OCI-LY3 (cell line): ENCODE measurements around the gene MAGI2.

Source experiments
- H2AFZ ChIP-seq: fragments of 200-600, 300-600 bp; shearing (Covaris generic); 2 replicates; pipeline ENCODE4 v1.6.0; 2014; ENCODE audit warnings: antibody characterized with exemption, low read depth, low read length
- H3K27ac ChIP-seq: fragments of 200-600, 300-600 bp; sonication (generic); 2 replicates; pipeline ENCODE4 v1.5.1; 2014; ENCODE audit warnings: mild to moderate bottlenecking, low read length, moderate library complexity, mixed read lengths
- H3K27me3 ChIP-seq: fragments of 200-600, 300-600 bp; sonication (generic); 2 replicates; pipeline ENCODE4 v1.6.1; 2014; ENCODE audit warnings: low read depth, low read length, mixed read lengths
- H3K36me3 ChIP-seq: fragments of 200-600, 300-600 bp; sonication (generic); replicated peaks from 2 replicates; pipeline ENCODE3; 2014; ENCODE audit warnings: low read depth, low read length, mixed read lengths
- H3K4me1 ChIP-seq: fragments of 300-600, 200-600 bp; sonication (generic); 2 replicates; pipeline ENCODE4 v1.6.1; 2014; ENCODE audit warnings: low read length, mixed read lengths
- H3K4me2 ChIP-seq: fragments of 200-600, 300-600 bp; sonication (generic); 2 replicates; pipeline ENCODE4 v1.6.1; 2014; ENCODE audit warnings: low read length, mixed read lengths
- H3K4me3 ChIP-seq: fragments of 300-600, 200-600 bp; sonication (generic); 2 replicates; pipeline ENCODE4 v1.5.1; 2014; ENCODE audit warnings: antibody characterized with exemption, mild to moderate bottlenecking, low read length, moderate library complexity
- H3K79me2 ChIP-seq: fragments of 300-600, 200-600 bp; shearing (Covaris generic); 2 replicates; pipeline ENCODE4 v1.6.1; 2014; ENCODE audit warnings: mild to moderate bottlenecking, low read length, mixed read lengths
- H3K9ac ChIP-seq: fragments of 300-600, 200-600 bp; shearing (Covaris generic); 2 replicates; pipeline ENCODE4 v1.6.0; 2014; ENCODE audit warnings: mild to moderate bottlenecking, low read length, moderate library complexity
- H3K9me3 ChIP-seq: fragments of 200-600, 300-600 bp; shearing (Covaris generic); 2 replicates; pipeline ENCODE4 v1.6.1; 2014; ENCODE audit warnings: low read length, mixed read lengths; ENCODE audit not compliant: insufficient read depth
- H4K20me1 ChIP-seq: fragments of 200-600, 300-600 bp; sonication (generic); 2 replicates; pipeline ENCODE4 v1.6.1; 2016; ENCODE audit warnings: low read length, mixed read lengths; ENCODE audit not compliant: insufficient read depth
- EZH2phosphoT487 ChIP-seq: fragments of 200-600 bp; shearing (Covaris generic); IDR thresholded peaks from 2 replicates; pipeline ENCODE4 v1.6.1; 2018; ENCODE audit warnings: antibody characterized with exemption, mixed run types, low read depth
- TF ChIP-seq, protein P1 (sequence below): fragments of 200-600, 300-600 bp; sonication (generic); IDR thresholded peaks from 2 replicates; pipeline ENCODE4 v1.5.1; 2014; ENCODE audit warnings: antibody characterized with exemption, low read length, low read depth

The MAGI2 gene

DNA sequence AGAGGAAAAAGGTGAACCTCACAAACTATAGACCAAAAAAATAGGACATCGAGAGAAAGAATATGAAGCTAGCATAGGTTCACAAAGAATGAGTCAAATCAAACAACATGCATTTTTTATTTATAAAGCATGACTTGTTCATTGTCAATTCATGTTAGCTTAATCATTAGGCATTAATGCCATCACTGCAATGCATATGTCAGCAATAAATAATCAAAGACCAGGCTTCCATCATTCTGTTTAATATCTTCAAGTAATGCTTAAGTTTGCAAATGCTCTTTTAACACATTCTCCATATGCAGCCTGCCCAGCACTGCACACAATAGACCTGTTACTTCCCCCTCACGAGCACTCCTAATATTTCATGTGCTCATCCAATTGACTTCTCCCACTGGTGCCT, 8.9 kb upstream of the MAGI2 start:
- H3K36me3 ChIP-seq, result no peaks in the 10 kb centered on the region
- H3K4me3 ChIP-seq, result no peak overlapping the region
- H4K20me1 ChIP-seq, result no peaks in the 10 kb centered on the region
- H3K9me3 ChIP-seq, result no peaks in the 10 kb centered on the region
- no peaks in the 10 kb centered on the region for H3K4me1 ChIP-seq
- H3K27ac ChIP-seq, result no peak overlapping the region
- no peak overlapping the region for H3K9ac ChIP-seq
- no peak overlapping the region for H3K4me2 ChIP-seq
- H3K79me2 ChIP-seq, result no peaks in the 10 kb centered on the region
- no peak for TF ChIP-seq EZH2phosphoT487
- TF ChIP-seq, protein P1, sequence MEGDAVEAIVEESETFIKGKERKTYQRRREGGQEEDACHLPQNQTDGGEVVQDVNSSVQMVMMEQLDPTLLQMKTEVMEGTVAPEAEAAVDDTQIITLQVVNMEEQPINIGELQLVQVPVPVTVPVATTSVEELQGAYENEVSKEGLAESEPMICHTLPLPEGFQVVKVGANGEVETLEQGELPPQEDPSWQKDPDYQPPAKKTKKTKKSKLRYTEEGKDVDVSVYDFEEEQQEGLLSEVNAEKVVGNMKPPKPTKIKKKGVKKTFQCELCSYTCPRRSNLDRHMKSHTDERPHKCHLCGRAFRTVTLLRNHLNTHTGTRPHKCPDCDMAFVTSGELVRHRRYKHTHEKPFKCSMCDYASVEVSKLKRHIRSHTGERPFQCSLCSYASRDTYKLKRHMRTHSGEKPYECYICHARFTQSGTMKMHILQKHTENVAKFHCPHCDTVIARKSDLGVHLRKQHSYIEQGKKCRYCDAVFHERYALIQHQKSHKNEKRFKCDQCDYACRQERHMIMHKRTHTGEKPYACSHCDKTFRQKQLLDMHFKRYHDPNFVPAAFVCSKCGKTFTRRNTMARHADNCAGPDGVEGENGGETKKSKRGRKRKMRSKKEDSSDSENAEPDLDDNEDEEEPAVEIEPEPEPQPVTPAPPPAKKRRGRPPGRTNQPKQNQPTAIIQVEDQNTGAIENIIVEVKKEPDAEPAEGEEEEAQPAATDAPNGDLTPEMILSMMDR, result no peak
- H3K27me3 ChIP-seq, result no peaks in the 10 kb centered on the region
- H2AFZ ChIP-seq, result no peak overlapping the region

DNA sequence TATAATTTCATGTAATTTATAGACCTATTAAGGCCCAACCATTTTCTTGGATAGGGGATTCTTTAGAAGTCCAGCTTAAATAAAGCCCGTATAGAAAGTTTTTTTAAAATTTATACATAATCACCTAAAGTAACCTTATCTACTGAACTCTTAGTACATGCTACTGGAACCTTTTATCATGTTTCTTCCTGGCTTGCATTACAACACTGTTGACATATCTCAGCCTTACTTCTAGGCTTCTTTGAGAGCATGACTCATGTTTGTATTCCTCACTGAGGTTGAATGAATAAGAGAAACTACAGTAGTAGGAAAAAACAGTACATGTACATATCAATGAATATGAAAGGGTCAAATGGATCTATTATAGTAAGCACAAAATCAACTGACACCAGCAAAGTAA, 8.2 kb upstream of the MAGI2 start:
- Histone ChIP-seq H3K4me1 (no peaks in the 10 kb centered on the region), H3K4me3 (no peak overlapping the region), H3K4me2 (no peak overlapping the region), H3K79me2 (no peaks in the 10 kb centered on the region), H3K27ac (no peak overlapping the region), H2AFZ (no peak overlapping the region), H3K27me3 (no peaks in the 10 kb centered on the region), H3K9ac (no peak overlapping the region), H3K9me3 (no peaks in the 10 kb centered on the region), H3K36me3 (no peaks in the 10 kb centered on the region), H4K20me1 (no peaks in the 10 kb centered on the region)
- TF ChIP-seq EZH2phosphoT487, result no peak
- TF ChIP-seq, protein P1, result no peak

DNA sequence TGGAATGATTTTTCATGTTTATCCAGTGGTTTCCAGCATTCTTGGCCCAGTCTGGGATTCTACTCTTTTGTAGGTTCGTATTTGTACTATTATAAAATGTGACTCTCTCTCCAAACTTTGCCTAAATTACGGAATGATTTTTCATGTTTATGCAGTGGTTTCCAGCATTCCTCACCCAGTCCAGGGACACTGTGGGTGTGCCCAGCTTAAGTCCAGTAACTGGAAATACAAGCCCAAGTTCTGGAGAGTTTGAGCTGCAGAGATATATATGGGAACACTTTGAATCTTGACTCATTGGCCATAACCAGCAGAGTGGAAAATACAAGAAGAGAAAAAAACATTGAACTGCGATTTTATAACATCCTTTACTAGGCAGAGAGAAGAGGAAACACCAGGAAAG, 5.9 kb upstream of the MAGI2 start:
- Histone ChIP-seq H3K9me3 (no peaks in the 10 kb centered on the region), H3K4me1 (no peaks in the 10 kb centered on the region), H3K27me3 (no peaks in the 10 kb centered on the region), H3K27ac (no peak overlapping the region), H3K4me3 (no peak overlapping the region), H2AFZ (no peak overlapping the region), H3K36me3 (no peaks in the 10 kb centered on the region), H3K79me2 (no peaks in the 10 kb centered on the region), H3K9ac (no peak overlapping the region), H3K4me2 (no peak overlapping the region), H4K20me1 (no peaks in the 10 kb centered on the region)
- TF ChIP-seq EZH2phosphoT487, result no peak
- TF ChIP-seq, protein P1, result no peak

DNA sequence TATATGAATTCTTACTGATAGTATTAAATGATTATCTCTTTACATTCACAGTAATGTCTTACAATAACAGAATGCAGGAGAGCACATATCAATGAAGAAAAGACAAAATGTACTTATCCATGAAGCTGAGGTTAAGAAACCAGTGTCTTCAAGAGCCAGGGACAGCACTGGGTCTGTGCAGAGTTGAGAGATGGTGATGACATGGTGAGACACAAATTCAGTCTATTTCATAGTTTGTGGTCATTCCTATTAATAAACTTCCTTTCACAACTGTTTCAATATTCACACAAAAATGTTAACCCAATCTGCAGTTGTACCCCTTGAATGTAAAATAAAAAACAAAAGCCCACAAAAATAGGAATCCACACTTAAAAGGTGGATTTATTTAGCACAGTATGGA, 5.3 kb upstream of the MAGI2 start:
- TF ChIP-seq, protein P1, result no peak
- TF ChIP-seq EZH2phosphoT487, result no peak
- Histone ChIP-seq H3K9me3 (no peaks in the 10 kb centered on the region), H3K4me3 (no peak overlapping the region), H4K20me1 (no peaks in the 10 kb centered on the region), H3K4me2 (no peak overlapping the region), H3K9ac (no peak overlapping the region), H2AFZ (no peak overlapping the region), H3K79me2 (no peaks in the 10 kb centered on the region), H3K36me3 (no peaks in the 10 kb centered on the region), H3K27me3 (no peaks in the 10 kb centered on the region), H3K27ac (no peak overlapping the region), H3K4me1 (no peaks in the 10 kb centered on the region)
